PFSK-1 (cell line): ENCODE data around the gene CUEDC1.

ENCODE experiments used
- POLR2AphosphoS5 ChIP-seq: IDR thresholded peaks from 2 replicates; pipeline ENCODE4 v1.6.1; 2012; ENCODE audit warnings: low read depth, mild to moderate bottlenecking, control low read depth, low read length, moderate library complexity
- TAF1 ChIP-seq: IDR thresholded peaks from 2 replicates; pipeline ENCODE4 v1.6.1; 2012; ENCODE audit warnings: low read length, control low read depth, borderline replicate concordance; ENCODE audit not compliant: insufficient read depth

GRCh38 chr17:57902800-57903759 lies 52.1 kb downstream of the CUEDC1 start:
- TF ChIP-seq POLR2AphosphoS5 (no peak), TAF1 (no peak)
